CD4-positive, alpha-beta T cell treated with Interleukin-15 for 4 hours (primary cell): ENCODE data around the gene MLST8.
"Not testable (repeated sequence)": the region's sequence is repeated elsewhere in the genome, so short reads cannot be mapped to it uniquely, and the experiment has no call there.

ENCODE experiments used
- DNase-seq: peaks from one replicate; pipeline ENCODE4 v3.0.0-alpha.2; 2020; ENCODE audit warnings: low spot score

Gene MLST8

DNA sequence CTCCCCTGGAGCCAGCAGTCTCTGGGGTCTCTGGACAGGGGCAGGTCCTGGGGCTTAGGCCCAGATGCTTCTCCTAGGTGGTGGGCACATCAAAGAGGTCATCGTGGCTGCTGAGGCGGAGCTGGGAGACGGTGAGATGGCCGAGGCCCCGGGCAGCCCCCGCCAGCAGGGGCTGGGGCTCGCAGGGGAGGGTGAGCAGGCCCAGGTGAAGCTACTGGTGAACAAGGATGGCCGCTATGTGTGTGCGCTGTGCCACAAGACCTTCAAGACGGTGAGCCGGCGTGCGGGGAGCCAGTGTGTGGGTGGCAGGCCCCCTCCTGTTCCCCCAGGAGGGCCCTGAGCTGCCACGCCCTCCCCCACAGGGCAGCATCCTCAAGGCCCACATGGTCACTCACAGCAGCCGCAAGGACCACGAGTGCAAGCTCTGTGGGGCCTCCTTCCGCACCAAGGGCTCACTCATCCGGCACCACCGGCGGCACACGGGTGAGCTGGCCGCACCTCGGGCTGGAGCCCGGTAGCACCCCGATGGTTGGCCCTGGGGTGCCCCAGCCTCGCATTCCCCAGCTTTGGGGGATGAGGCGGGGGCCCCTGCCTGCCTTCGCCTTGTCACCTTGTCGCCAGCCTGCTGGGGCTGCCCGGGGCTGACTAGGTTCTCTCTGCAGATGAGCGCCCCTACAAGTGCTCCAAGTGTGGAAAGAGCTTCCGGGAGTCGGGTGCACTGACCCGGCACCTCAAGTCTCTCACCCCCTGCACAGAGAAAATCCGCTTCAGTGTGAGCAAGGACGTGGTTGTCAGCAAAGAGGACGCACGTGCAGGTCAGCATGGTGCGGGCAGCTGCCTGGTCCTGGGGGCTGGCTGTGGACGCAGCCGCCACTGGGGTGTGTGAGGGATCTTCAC is 27.1 kb downstream of the MLST8 start:
- DNase-seq = no peak

DNA sequence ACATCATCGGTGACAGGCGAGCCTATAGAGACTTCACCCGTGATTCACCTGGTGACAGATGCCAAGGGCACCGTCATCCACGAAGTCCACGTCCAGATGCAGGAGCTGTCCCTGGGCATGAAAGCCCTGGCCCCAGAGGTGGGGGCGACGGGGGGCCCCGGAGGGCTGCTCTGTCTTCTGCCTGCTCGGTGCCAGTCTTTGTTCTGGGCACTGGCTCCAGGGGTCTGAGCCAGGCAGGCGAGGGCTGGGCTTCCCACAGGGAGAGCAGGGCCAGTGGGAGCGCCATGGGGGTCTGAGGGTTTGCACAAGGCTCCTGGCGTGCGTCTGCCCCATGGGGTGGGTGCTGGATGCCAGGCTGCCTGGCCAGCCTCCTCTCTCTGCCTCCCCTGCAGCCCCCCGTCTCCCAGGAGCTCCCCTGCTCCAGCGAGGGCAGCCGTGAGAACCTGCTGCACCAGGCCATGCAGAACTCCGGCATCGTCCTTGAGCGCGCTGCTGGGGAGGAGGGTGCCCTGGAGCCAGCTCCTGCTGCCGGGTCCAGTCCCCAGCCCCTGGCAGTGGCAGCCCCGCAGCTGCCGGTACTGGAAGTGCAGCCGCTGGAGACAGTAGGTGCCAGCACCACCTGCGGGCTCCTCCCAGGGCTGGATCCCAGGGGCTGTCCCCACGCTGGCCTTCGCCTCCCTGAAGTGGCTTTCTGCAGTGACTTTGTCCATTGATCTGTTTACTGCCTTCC is 28.0 kb downstream of the MLST8 start:
- no peak for DNase-seq

DNA sequence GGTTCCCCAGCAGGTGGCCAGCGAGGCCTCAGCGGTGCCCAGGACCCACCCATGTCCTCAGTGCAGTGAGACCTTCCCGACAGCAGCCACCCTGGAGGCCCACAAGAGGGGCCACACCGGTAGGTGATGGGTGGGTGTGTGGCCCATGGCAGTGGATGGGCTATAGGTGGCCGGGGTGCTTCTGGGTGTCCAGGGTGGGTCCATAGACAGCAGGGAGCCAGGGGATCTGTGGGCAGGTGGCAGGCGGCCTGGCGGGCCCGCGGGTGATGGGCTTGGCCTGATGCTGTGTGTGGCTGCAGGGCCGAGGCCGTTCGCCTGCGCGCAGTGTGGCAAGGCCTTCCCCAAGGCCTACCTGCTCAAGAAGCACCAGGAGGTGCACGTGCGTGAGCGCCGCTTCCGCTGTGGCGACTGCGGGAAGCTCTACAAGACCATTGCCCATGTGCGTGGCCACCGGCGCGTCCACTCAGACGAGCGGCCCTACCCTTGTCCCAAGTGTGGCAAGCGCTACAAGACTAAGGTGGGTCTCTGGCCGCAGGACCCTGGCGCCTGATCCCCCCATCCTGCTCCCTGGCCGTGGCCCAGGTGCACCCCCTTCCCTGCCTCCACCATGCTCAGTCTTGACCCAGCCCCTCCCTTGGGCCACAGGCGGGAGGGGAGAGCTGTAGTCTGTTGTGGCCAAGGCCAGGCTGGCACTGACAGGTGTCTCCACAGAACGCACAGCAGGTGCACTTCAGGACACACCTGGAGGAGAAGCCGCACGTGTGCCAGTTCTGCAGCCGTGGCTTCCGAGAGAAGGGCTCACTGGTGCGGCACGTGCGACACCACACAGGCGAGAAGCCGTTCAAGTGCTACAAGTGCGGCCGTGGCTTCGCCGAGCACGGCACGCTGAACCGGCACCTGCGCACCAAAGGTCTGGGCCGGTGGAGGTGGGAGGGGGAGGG is 28.9 kb downstream of the MLST8 start:
- DNase-seq = no peak

DNA sequence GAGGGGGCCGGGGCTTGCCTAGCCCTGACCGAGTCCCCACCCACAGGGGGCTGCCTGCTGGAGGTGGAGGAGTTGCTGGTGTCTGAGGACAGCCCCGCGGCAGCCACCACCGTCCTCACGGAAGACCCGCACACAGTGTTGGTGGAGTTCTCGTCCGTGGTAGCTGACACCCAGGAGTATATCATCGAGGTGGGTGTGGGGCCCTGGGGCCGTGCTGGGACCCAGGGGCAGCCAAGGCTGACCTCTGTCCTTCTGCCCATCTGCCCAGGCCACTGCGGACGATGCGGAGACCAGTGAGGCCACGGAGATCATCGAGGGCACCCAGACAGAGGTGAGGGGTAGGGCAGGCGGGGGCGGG is 29.5 kb downstream of the MLST8 start:
- no peak for DNase-seq

DNA sequence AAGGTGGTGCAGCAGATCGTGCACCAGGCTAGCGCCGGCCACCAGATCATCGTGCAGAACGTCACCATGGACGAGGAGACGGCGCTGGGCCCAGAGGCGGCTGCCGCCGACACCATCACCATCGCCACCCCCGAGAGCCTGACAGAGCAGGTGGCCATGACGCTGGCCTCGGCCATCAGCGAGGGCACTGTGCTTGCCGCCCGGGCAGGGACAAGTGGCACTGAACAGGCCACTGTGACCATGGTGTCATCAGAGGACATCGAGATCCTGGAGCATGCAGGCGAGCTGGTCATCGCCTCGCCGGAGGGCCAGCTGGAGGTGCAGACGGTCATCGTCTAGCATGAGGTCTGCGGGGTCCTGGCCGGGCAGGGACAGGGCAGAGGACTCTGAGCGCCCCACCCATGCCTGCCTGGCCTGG is 30.0 kb downstream of the MLST8 start:
- DNase-seq = no peak

DNA sequence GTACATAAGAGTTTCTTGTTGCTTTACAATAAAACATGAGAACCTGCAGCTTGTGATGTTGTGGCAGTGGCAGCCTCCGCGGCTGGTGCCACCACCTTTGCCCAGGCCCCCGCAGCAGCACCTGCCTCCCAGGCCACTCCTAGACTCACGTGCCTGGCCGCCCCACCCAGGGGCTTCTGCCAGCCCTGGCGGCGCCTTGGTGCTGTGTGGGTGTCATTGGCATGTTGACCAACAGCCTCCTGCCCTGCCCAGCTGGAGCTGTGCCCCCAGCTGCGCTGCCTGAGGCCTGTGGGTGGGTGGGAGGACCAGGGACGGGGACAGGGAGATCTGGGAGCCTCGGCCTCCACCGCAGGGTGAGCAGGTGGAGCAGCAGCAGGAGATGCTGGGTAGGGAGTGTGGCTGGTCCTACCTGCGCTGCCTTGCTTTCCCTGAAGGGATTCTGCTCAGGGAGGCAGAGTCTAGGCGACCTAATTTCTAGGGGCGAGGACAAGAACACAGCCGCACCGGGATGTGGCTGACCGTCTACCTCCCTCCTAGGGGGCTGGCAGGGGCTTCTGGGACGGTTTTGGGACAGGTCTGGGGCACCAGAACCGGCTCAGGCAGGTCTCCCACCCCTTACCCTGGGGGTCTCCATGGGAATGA is 30.6 kb downstream of the MLST8 start:
- no peak for DNase-seq

DNA sequence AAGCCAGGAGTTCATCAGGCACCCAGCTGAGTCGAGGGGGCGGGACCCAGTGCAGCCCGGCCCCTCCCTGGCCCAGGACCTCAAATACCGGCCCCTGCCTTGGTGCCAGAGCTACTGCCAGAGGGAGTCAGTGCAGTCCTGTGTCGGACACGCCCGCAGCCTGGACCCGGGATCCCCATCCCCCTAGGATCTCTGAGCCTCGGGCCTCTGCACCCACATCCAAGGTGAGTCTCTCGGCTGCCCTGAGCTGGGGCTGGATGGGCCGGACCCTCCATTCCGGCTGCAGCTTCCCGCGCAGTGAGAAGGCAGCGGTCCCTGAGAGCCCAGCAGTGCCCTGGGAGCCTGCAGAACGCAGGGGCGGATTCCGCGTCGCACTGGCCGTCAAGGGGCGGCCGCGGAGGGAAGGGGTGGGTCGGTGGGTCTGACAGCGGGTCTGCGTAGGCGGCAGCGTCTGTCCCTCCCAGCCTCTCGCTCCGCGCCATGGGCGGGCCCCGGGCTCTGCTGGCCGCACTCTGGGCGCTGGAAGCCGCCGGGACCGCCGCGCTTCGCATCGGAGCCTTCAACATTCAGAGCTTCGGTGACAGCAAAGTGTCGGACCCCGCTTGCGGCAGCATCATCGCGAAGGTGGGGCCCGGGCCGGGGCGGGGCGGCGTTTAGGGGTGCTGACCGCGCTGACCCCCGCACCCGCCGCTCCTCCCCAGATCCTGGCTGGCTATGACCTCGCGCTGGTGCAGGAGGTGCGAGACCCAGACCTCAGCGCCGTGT is 31.3 kb downstream of the MLST8 start, which contains the start of gene DNASE1L2:
Gene DNASE1L2 (plus strand): TSS at position 108 of the 765 bp plus-strand sequence. CDS start 373 bp downstream, at position 481.
- DNase-seq = no peak

DNA sequence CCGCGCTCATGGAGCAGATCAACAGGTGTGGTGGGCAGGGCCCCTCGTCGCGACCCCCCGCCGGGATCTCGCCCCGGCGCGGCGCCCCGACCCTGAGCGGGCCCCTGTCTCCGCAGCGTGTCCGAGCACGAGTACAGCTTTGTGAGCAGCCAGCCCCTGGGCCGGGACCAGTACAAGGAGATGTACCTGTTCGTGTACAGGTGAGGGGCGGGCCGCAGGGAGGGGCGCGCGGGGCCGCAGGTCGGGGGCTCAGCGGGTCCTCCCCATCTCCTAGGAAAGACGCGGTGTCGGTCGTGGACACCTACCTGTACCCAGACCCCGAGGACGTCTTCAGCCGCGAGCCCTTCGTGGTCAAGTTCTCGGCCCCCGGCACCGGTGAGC is 31.8 kb downstream of the MLST8 start:
- DNase-seq = no peak

DNA sequence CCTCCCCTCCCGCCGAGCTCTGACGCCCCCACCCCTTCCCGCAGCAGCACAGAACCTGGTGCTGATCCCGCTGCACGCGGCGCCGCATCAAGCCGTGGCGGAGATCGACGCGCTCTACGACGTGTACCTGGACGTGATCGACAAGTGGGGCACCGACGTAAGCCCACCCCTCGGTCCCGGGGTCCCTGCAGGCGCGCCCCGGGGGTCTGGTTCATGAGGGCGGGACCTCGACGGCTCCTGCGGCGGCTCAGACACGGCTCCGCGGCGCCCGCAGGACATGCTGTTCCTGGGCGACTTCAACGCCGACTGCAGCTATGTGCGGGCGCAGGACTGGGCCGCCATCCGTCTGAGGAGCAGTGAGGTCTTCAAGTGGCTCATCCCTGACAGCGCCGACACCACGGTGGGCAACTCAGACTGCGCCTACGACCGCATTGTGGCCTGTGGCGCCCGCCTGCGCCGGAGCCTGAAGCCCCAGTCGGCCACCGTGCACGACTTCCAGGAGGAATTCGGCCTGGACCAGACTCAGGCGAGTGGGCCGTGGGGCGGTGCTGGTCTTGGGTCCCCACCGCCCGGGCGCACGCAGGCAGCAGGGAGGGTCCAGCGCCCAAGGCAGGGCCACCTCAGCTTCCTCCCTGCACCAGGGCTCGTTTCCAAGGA is 32.4 kb downstream of the MLST8 start:
- DNase-seq = no peak

DNA sequence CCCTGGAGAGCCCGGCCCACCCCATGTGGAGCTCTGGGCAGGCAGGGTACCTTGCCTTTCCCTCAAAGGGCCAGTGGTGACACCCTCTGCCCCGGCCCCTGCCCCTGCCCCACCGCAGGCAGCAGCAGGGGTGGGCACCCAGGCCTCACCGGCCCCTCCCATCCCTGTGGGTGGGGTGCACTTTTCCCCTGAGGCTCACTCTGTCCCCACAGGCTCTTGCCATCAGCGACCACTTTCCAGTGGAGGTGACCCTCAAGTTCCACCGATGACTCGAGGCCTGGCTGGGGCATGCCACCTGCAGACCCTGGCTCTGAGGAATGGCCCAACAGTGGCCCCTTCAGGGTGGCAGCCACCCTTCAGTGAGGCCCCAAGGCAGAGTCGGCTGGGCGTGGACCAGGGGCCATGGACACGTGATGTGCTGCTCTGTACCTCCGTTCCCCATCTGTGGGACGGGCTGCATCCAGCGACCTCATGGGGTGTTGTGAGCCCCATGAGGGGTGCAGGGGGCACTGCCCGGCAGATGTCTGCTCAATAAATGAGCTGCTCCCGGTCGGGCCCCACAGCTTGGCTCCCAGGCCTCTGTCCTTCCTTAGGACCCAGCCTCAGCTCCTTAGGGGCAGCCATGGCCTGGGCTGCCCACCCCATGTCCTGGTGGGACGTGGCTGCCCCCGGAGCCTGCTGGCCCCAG is 33.0 kb downstream of the MLST8 start:
- no peak for DNase-seq

DNA sequence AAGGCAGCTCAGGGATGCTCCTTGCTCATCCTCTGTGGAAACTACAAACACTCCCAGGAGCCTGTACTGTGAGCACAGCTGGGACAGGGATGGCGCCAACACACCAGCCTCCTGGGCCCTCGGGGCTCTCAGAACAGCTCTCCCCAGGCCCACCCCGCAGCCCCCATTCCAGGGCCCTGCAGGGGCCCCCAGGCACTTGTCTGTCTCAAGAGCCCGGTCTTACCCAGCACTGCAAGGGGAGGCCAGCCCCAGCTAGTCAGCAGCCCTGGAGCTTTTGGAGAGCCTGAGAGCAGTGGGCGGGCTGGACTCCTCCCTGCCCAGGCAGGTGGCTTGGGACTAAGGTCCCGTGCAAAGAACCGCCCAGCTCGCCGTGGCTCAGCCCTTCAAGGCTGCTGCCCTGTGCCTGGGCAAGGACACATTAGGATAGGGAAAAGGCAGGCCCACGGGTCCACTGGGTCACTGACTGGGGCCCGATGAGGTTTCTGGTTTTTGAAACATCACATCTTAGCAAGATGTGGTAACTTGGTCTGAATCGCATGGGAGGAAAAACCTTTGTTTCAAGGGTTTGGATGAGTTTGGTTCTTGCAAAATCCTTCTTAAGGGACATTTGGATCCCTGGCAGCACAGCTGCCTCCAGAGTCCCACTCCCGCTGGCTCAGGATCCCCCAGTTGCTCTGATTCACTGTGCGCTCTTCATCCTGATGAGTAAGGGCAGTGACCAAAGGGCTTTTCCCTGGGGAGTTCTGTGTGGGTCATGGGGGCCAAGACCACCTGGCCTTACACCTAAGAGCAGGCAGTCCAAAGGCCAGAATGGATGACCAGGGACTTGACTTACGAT is 33.8 kb downstream of the MLST8 start:
- no peak for DNase-seq

DNA sequence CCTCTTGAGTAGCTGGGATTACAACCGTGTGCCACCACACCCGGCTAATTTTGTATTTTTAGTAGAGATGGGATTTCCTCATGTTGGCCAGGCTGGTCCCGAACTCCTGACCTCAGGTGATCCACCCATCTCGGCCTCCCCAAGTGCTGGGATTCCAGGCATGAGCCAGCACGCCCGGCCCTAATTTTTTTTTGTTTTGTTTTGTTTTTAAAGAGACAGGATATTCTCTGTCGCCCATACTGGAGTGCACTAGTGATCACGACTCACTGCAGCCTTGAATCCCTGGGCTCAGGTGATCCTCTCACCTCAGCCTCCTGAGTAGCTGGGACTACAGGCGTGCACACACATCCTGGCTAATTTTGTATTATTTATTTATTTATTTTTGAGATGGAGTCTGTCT is 35.1 kb downstream of the MLST8 start:
- not testable (repeated sequence) for DNase-seq

DNA sequence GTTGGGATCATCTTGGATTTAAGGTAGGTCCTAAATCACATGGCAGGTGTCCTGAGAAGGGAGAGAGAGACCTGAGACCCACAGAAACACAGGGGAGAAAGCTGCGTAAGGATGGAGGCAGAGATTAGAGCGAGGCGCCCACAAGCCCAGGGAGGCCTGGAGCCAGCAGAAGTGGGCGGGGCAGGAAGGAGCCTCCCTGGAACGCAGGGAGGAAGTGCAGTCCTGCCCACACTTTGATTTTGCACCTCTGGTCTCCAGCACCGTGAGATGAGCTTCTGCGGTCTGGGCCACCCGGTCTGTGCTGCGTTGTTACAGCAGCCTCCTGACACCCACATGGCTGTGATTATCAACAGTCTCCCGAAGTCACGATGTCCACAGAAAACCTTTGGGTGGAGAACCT is 37.3 kb downstream of the MLST8 start:
- DNase-seq = no peak

DNA sequence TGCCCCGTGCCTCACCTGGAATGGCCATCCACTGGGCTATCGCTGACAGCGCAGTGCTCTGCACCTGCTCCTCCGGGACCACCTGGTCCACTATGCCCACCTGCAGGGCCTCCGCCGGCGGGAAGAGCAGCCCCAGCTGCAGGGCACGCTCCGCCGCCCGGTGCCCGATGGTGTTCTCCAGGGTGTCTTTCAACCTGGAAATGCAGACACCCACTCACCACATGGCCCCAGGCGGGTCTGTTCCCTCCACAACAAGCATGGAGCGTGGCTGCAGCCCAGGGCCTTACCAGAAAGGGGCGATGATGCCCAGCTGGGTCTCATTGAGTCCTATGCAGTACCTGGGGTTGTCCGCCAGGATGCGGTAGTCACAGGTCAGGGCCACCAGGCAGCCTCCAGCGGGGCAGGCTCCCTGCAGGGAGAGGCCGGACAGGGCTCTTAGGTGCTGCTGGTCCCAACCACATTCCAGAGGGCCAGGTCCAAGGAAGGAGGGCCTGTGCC is 37.8 kb downstream of the MLST8 start:
- DNase-seq = no peak

DNA sequence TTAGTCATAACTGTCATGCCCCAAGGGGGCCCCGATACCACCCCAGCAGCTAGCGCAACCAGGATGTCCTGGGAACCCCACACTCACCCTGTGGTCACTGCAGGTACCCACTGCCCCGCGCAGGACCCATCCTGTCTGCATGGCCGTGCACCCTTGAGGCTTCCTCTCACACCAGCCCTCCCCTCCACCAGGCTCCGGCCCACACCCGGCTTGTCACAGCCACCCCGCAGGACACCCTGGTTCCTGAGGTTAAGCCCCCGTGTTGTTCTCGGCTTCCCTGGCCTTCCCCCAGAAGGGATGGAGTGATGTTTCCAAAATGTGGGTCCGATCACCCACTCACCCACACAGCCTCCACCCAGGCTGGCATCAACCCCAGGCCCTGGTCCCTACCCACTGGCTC is 38.5 kb downstream of the MLST8 start:
- DNase-seq = no peak

DNA sequence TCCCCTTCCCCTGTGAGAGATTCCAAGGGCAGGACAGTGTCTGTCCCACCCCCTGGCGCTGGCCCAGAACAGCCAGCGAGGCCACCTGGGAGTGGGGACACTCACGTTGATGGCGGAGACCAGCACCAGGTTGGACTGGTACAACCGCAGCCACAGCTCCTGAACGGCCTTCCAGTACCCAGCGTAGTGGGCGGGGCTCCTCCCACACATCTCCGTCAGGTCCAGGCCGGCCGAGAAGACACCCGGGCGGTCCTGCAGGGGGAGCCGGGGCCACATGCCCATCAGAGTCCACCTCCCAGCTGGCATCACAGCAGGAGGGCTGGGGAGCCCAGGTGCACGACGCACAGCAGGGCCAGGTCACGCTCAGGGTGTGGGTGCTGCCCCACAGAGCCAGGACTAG is 39.0 kb downstream of the MLST8 start:
- DNase-seq = no peak

DNA sequence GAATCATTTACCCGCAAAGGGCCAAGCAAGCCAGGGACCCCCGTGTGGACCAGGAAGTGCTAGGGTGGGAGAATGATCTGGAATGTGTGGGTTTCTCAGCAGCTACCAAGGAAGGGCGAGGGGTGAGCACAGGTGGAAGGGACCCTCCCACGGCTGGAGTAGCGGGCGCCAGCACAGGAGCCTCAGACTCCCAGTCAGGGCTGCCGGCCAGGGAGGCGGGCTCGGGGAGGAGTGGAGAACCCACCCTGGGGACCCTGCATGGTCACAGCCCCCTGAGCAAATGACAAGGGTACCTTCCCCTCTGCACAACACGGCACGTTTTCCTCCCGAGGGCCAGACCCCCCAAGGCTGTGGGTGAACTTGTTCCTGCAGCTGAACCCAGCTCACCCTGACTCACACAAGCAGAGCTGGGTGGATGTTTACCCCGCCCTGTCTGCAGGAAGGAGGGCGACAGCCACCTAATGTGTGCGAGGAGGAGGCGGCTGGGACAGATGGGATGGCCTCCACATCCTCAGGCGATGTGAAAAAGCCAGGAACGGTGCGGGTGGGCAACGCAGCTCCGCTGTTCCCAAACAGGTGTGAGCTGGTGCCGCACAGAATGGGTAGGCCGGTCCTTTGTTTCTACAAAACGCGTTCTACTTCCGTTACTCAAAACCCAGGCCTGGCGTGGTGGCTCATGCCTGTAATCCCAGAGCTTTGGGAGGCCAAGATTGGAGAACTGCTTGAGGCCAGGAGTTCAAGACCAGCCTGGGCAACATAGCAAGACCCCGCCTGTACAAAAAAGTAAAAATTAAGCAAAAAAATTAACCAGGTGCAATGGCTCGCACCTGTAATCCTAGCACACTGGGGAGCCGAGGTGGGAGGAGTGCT is 39.9 kb downstream of the MLST8 start:
- no peak for DNase-seq
